Femur (tissue), 1 donor: ENCODE data around the gene CCT8.

Experiments
- DNase-seq: peaks from one replicate; pipeline ENCODE4 v3.0.0-alpha.2; 2017

Gene CCT8

GRCh38 chr21:29073222-29074006, at the start of gene CCT8:
TSS of gene CCT8 (minus strand) at chr21:29073648. CDS start at chr21:29073590, 58 bp downstream.
- peak; percentile 100 for DNase-seq

- no peak for DNase-seq
Measured at GRCh38 chr21:29121759-29122158, 48.3 kb upstream of the CCT8 start.

GRCh38 chr21:29117372-29117955, 44.0 kb upstream of the CCT8 start:
- DNase-seq: no peak

- no peak for DNase-seq
Measured at GRCh38 chr21:29115899-29116298, 42.5 kb upstream of the CCT8 start.

- no peak for DNase-seq
Measured at GRCh38 chr21:29114765-29115500, 41.5 kb upstream of the CCT8 start.

- DNase-seq: no peak
Measured at GRCh38 chr21:29105218-29105617, 31.8 kb upstream of the CCT8 start.

GRCh38 chr21:29104239-29104708, 30.8 kb upstream of the CCT8 start:
- DNase-seq: peak; percentile 38

GRCh38 chr21:29102791-29103257, 29.4 kb upstream of the CCT8 start:
- DNase-seq: no peak

GRCh38 chr21:29098156-29098555, 24.7 kb upstream of the CCT8 start:
- no peak for DNase-seq

GRCh38 chr21:29096218-29097015, 23.0 kb upstream of the CCT8 start:
- DNase-seq: no peak

- no peak for DNase-seq
Measured at GRCh38 chr21:29092102-29092959, 18.9 kb upstream of the CCT8 start.

- no peak for DNase-seq
Measured at GRCh38 chr21:29091033-29091432, 17.6 kb upstream of the CCT8 start.

- no peak for DNase-seq
Measured at GRCh38 chr21:29085106-29085752, 11.8 kb upstream of the CCT8 start.

- DNase-seq: no peak
Measured at GRCh38 chr21:29084372-29084771, 10.9 kb upstream of the CCT8 start.

- no peak for DNase-seq
Measured at GRCh38 chr21:29083306-29083705, 9.9 kb upstream of the CCT8 start.

GRCh38 chr21:29082046-29082815, 8.8 kb upstream of the CCT8 start:
- no peak for DNase-seq

GRCh38 chr21:29080454-29080941, 7.0 kb upstream of the CCT8 start:
- DNase-seq: no peak

- DNase-seq: no peak
Measured at GRCh38 chr21:29078869-29079767, 5.7 kb upstream of the CCT8 start.

GRCh38 chr21:29077651-29078090, 4.2 kb upstream of the CCT8 start:
- DNase-seq: no peak
